GM23338 (cell line): ENCODE results near the gene SPATA13. TPM values are rescaled to one million over a fixed set of nuclear protein-coding genes. Genes with fewer than 3 reads are reported as not detected.

Experiments
- ATAC-seq: fragments of 200-7000 bp; cut with Tn5 transposase; 3 replicates; pipeline ENCODE4 v1.9.1; 2020
- DNase-seq: peaks from one replicate; pipeline ENCODE4 v3.0.0-alpha.2; 2015; ENCODE audit warnings: low spot score
- H2AFZ ChIP-seq: fragments of 200-600 bp; sonication (generic); 2 replicates; pipeline ENCODE4 v1.8.0; 2016; ENCODE audit warnings: antibody characterized with exemption, mild to moderate bottlenecking, moderate library complexity
- H3F3A ChIP-seq: fragments of 200-600 bp; sonication (generic); replicated peaks from 2 replicates; pipeline ENCODE4 v1.8.0; 2017; ENCODE audit warnings: antibody characterized with exemption, mixed run types, low read depth
- H3K27ac ChIP-seq: fragments of 200-600 bp; sonication (generic); 2 replicates; pipeline ENCODE4 v1.6.1; 2016; ENCODE audit warnings: low read depth
- H3K27me3 ChIP-seq: fragments of 200-600 bp; sonication (generic); 2 replicates; pipeline ENCODE4 v1.8.0; 2016; ENCODE audit warnings: mild to moderate bottlenecking, mixed run types, moderate library complexity; ENCODE audit not compliant: insufficient read depth
- H3K36me3 ChIP-seq: fragments of 200-600 bp; sonication (generic); 2 replicates; pipeline ENCODE4 v1.8.0; 2016; ENCODE audit warnings: mild to moderate bottlenecking; ENCODE audit not compliant: insufficient read depth
- H3K4me1 ChIP-seq: fragments of 200-600 bp; sonication (generic); 2 replicates; pipeline ENCODE4 v1.8.0; 2016; ENCODE audit warnings: mild to moderate bottlenecking, moderate library complexity; ENCODE audit not compliant: insufficient read depth
- H3K4me2 ChIP-seq: fragments of 200-600 bp; sonication (generic); 2 replicates; pipeline ENCODE4 v1.7.1; 2017; ENCODE audit warnings: mixed run types
- H3K4me3 ChIP-seq: fragments of 200-600 bp; sonication (generic); 2 replicates; pipeline ENCODE4 v1.6.1; 2016; ENCODE audit warnings: mixed run types
- H3K79me2 ChIP-seq: fragments of 200-600 bp; sonication (generic); replicated peaks from 2 replicates; pipeline ENCODE4 v1.8.0; 2017; ENCODE audit warnings: mild to moderate bottlenecking; ENCODE audit not compliant: insufficient read depth
- H3K9me2 ChIP-seq: fragments of 200-600 bp; sonication (generic); 2 replicates; pipeline ENCODE4 v1.8.0; 2017; ENCODE audit not compliant: insufficient read depth
- H4K20me1 ChIP-seq: fragments of 200-600 bp; sonication (generic); replicated peaks from 2 replicates; pipeline ENCODE4 v1.8.0; 2017; ENCODE audit warnings: mild to moderate bottlenecking; ENCODE audit not compliant: insufficient read depth
- H3K27ac Mint-ChIP-seq: 2 replicates; pipeline ENCODE4 v1.8.0; 2020; ENCODE audit warnings: inconsistent platforms, mild to moderate bottlenecking, moderate library complexity, mixed read lengths
- H3K27me3 Mint-ChIP-seq: 3 replicates; pipeline ENCODE4 v1.8.0; 2022; ENCODE audit warnings: low read depth, mild to moderate bottlenecking, moderate library complexity, mixed read lengths, inconsistent platforms; ENCODE audit not compliant: insufficient read depth, poor library complexity
- H3K36me3 Mint-ChIP-seq: 3 replicates; pipeline ENCODE4 v1.8.0; 2021; ENCODE audit warnings: low read depth, mild to moderate bottlenecking, inconsistent platforms, moderate library complexity, mixed read lengths
- H3K4me1 Mint-ChIP-seq: 3 replicates; pipeline ENCODE4 v1.8.0; 2020; ENCODE audit warnings: mild to moderate bottlenecking, inconsistent platforms, mixed read lengths
- H3K4me3 Mint-ChIP-seq: 3 replicates; pipeline ENCODE4 v1.8.0; 2021; ENCODE audit warnings: moderate library complexity, mild to moderate bottlenecking, inconsistent platforms, mixed read lengths
- H3K9me3 Mint-ChIP-seq: 3 replicates; pipeline ENCODE4 v1.8.0; 2020; ENCODE audit warnings: moderate library complexity, mild to moderate bottlenecking, inconsistent platforms, mixed read lengths
- CREB1 ChIP-seq: fragments of 250-450 bp; sonication (Bioruptor Pico); IDR thresholded peaks from 2 replicates; pipeline ENCODE4 v1.5.0; 2020; ENCODE audit warnings: low read depth, mild to moderate bottlenecking, moderate library complexity
- EZH2 ChIP-seq: fragments of 200-600 bp; sonication (generic); IDR thresholded peaks from one replicate; pipeline ENCODE4 v1.8.0; 2017; ENCODE audit warnings: antibody characterized with exemption, mild to moderate bottlenecking, low read depth; ENCODE audit not compliant: unreplicated experiment
- EZH2phosphoT487 ChIP-seq: fragments of 200-600 bp; sonication (generic); IDR thresholded peaks from one replicate; pipeline ENCODE4 v1.8.1; 2018; ENCODE audit warnings: antibody characterized with exemption; ENCODE audit not compliant: unreplicated experiment
- JUNB ChIP-seq: IDR thresholded peaks from one replicate; pipeline ENCODE4 v1.6.1; 2016; ENCODE audit warnings: antibody characterized with exemption; ENCODE audit not compliant: unreplicated experiment
- NANOG ChIP-seq: IDR thresholded peaks from 2 replicates; pipeline ENCODE4 v1.6.1; 2016; ENCODE audit warnings: antibody characterized with exemption, borderline replicate concordance
- POLR2AphosphoS5 ChIP-seq: IDR thresholded peaks from 2 replicates; pipeline ENCODE4 v1.6.1; 2016; ENCODE audit warnings: antibody characterized with exemption, low read depth
- STAT1 ChIP-seq: IDR thresholded peaks from one replicate; pipeline ENCODE4 v1.6.1; 2016; ENCODE audit warnings: antibody characterized with exemption; ENCODE audit not compliant: unreplicated experiment
- ZNF114 ChIP-seq: fragments of 250-450 bp; sonication (Bioruptor Pico); IDR thresholded peaks from 2 replicates; pipeline ENCODE4 v1.5.0; 2020; ENCODE audit warnings: mild to moderate bottlenecking, moderate library complexity
- ZNF331 ChIP-seq: fragments of 250-450 bp; sonication (Bioruptor Pico); IDR thresholded peaks from 2 replicates; pipeline ENCODE4 v1.5.0; 2020; ENCODE audit warnings: low read depth, mild to moderate bottlenecking, moderate library complexity
- polyA plus RNA-seq: library from polyadenylated mRNA; unstranded; fragments of >200 nt; fragmentation: Nextera tagmentation; extraction: Ambion mirVana; gene quantifications from 2 replicates; pipeline ENCODE4 v1.2.1, GENCODE V29; 2016
- total RNA-seq: library from RNA; depleted of rRNA; stranded (reverse); fragments of >200 nt; shearing (Covaris generic); gene quantifications from 2 replicates; pipeline ENCODE4 v1.2.3, GENCODE V29; 2014
- TF ChIP-seq, protein P1 (sequence below): fragments of 250-450 bp; sonication (Bioruptor Pico); IDR thresholded peaks from 2 replicates; pipeline ENCODE4 v1.5.0; 2020; ENCODE audit warnings: mild to moderate bottlenecking, moderate library complexity
- TF ChIP-seq, protein P2 (sequence below), 2 experiments: fragments of 200-600 bp in 1 of 2; sonication (generic) in 1 of 2; conservative IDR thresholded peaks; 2 replicates each; pipeline versions ENCODE4 v1.5.1 to v1.6.1; 2016 to 2017; ENCODE audit warnings: antibody characterized with exemption in 2 of 2, low read depth in 2 of 2, mild to moderate bottlenecking in 2 of 2, moderate library complexity in 1 of 2
- TF ChIP-seq, protein P3 (sequence below): IDR thresholded peaks from 2 replicates; pipeline ENCODE4 v1.6.1; 2016; ENCODE audit warnings: antibody characterized with exemption
- TF ChIP-seq, protein P4 (sequence below): IDR thresholded peaks from one replicate; pipeline ENCODE4 v1.6.1; 2018; ENCODE audit warnings: antibody characterized with exemption; ENCODE audit not compliant: unreplicated experiment

The SPATA13 gene
- total and polyA plus RNA-seq, 2 experiments from 2014 or later = 11.9 to 45.7 TPM

DNA sequence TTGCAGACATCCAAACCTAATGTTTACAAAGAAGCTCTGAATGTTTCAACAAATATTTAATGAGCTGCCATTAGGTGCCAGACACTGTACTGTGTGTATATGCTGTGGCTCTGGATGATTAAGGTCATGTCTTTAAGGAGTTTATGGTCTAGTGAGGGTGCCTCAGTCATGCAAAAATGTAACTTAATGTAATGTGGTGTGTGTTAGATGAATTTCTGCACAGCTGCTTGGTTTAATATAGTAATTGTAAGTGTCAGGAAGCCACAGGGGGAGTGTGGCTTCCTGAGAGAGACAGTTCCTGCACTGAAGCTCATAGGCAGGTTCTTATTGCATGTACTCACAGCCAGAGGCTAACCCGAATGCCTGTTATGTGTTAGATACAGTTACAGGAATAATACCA, 43.3 kb downstream of the SPATA13 start:
- H3K36me3 Mint-ChIP-seq = no peaks in the 10 kb centered on the region; the same call in 2 of the 3 replicates

More for the DNA sequence above, 43.3 kb downstream of the SPATA13 start:
- Histone ChIP-seq H3K9me2 (no peaks in the 10 kb centered on the region), H3K4me2 (no peak overlapping the region), H3K4me1 (peaks cover 18% of the 10 kb centered on the region; the same call in 1 of the 2 replicates), H3K27me3 (no peaks in the 10 kb centered on the region), H3F3A (no peaks in the 10 kb centered on the region), H4K20me1 (peaks cover 13% of the 10 kb centered on the region), H3K36me3 (no peaks in the 10 kb centered on the region), H3K27ac (no peak overlapping the region), H2AFZ (no peak overlapping the region), H3K79me2 (peaks cover 86% of the 10 kb centered on the region), H3K4me3 (no peak overlapping the region)
- H3K27ac Mint-ChIP-seq = no peak overlapping the region
- peaks cover 18% of the 10 kb centered on the region for H3K4me1 Mint-ChIP-seq
- no peak for ATAC-seq
- no peak for DNase-seq
- H3K27me3 Mint-ChIP-seq = no peaks in the 10 kb centered on the region
- no peak overlapping the region for H3K4me3 Mint-ChIP-seq
- H3K9me3 Mint-ChIP-seq = no peaks in the 10 kb centered on the region
- TF ChIP-seq EZH2phosphoT487 (no peak), ZNF331 (CRISPR knock-in tag) (no peak), JUNB (no peak), EZH2 (no peak), ZNF114 (no peak), NANOG (no peak), STAT1 (no peak), CREB1 (CRISPR knock-in tag) (no peak), POLR2AphosphoS5 (no peak)
- TF ChIP-seq, protein P1, sequence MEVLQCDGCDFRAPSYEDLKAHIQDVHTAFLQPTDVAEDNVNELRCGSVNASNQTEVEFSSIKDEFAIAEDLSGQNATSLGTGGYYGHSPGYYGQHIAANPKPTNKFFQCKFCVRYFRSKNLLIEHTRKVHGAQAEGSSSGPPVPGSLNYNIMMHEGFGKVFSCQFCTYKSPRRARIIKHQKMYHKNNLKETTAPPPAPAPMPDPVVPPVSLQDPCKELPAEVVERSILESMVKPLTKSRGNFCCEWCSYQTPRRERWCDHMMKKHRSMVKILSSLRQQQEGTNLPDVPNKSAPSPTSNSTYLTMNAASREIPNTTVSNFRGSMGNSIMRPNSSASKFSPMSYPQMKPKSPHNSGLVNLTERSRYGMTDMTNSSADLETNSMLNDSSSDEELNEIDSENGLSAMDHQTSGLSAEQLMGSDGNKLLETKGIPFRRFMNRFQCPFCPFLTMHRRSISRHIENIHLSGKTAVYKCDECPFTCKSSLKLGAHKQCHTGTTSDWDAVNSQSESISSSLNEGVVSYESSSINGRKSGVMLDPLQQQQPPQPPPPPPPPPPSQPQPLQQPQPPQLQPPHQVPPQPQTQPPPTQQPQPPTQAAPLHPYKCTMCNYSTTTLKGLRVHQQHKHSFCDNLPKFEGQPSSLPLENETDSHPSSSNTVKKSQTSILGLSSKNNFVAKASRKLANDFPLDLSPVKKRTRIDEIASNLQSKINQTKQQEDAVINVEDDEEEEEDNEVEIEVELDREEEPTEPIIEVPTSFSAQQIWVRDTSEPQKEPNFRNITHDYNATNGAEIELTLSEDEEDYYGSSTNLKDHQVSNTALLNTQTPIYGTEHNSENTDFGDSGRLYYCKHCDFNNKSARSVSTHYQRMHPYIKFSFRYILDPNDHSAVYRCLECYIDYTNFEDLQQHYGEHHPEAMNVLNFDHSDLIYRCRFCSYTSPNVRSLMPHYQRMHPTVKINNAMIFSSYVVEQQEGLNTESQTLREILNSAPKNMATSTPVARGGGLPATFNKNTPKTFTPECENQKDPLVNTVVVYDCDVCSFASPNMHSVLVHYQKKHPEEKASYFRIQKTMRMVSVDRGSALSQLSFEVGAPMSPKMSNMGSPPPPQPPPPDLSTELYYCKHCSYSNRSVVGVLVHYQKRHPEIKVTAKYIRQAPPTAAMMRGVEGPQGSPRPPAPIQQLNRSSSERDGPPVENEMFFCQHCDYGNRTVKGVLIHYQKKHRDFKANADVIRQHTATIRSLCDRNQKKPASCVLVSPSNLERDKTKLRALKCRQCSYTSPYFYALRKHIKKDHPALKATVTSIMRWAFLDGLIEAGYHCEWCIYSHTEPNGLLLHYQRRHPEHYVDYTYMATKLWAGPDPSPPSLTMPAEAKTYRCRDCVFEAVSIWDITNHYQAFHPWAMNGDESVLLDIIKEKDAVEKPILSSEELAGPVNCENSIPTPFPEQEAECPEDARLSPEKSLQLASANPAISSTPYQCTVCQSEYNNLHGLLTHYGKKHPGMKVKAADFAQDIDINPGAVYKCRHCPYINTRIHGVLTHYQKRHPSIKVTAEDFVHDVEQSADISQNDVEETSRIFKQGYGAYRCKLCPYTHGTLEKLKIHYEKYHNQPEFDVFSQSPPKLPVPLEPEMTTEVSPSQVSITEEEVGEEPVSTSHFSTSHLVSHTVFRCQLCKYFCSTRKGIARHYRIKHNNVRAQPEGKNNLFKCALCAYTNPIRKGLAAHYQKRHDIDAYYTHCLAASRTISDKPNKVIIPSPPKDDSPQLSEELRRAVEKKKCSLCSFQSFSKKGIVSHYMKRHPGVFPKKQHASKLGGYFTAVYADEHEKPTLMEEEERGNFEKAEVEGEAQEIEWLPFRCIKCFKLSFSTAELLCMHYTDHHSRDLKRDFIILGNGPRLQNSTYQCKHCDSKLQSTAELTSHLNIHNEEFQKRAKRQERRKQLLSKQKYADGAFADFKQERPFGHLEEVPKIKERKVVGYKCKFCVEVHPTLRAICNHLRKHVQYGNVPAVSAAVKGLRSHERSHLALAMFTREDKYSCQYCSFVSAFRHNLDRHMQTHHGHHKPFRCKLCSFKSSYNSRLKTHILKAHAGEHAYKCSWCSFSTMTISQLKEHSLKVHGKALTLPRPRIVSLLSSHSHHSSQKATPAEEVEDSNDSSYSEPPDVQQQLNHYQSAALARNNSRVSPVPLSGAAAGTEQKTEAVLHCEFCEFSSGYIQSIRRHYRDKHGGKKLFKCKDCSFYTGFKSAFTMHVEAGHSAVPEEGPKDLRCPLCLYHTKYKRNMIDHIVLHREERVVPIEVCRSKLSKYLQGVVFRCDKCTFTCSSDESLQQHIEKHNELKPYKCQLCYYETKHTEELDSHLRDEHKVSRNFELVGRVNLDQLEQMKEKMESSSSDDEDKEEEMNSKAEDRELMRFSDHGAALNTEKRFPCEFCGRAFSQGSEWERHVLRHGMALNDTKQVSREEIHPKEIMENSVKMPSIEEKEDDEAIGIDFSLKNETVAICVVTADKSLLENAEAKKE (CRISPR knock-in tag) = no peak
- TF ChIP-seq, protein P2, sequence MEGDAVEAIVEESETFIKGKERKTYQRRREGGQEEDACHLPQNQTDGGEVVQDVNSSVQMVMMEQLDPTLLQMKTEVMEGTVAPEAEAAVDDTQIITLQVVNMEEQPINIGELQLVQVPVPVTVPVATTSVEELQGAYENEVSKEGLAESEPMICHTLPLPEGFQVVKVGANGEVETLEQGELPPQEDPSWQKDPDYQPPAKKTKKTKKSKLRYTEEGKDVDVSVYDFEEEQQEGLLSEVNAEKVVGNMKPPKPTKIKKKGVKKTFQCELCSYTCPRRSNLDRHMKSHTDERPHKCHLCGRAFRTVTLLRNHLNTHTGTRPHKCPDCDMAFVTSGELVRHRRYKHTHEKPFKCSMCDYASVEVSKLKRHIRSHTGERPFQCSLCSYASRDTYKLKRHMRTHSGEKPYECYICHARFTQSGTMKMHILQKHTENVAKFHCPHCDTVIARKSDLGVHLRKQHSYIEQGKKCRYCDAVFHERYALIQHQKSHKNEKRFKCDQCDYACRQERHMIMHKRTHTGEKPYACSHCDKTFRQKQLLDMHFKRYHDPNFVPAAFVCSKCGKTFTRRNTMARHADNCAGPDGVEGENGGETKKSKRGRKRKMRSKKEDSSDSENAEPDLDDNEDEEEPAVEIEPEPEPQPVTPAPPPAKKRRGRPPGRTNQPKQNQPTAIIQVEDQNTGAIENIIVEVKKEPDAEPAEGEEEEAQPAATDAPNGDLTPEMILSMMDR (conservative IDR thresholded peaks at IDR 0.05; ENCODE audit: low read depth in 2 of 2) = no peak
- TF ChIP-seq, protein P3, sequence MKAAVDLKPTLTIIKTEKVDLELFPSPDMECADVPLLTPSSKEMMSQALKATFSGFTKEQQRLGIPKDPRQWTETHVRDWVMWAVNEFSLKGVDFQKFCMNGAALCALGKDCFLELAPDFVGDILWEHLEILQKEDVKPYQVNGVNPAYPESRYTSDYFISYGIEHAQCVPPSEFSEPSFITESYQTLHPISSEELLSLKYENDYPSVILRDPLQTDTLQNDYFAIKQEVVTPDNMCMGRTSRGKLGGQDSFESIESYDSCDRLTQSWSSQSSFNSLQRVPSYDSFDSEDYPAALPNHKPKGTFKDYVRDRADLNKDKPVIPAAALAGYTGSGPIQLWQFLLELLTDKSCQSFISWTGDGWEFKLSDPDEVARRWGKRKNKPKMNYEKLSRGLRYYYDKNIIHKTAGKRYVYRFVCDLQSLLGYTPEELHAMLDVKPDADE = no peak
- TF ChIP-seq, protein P4, sequence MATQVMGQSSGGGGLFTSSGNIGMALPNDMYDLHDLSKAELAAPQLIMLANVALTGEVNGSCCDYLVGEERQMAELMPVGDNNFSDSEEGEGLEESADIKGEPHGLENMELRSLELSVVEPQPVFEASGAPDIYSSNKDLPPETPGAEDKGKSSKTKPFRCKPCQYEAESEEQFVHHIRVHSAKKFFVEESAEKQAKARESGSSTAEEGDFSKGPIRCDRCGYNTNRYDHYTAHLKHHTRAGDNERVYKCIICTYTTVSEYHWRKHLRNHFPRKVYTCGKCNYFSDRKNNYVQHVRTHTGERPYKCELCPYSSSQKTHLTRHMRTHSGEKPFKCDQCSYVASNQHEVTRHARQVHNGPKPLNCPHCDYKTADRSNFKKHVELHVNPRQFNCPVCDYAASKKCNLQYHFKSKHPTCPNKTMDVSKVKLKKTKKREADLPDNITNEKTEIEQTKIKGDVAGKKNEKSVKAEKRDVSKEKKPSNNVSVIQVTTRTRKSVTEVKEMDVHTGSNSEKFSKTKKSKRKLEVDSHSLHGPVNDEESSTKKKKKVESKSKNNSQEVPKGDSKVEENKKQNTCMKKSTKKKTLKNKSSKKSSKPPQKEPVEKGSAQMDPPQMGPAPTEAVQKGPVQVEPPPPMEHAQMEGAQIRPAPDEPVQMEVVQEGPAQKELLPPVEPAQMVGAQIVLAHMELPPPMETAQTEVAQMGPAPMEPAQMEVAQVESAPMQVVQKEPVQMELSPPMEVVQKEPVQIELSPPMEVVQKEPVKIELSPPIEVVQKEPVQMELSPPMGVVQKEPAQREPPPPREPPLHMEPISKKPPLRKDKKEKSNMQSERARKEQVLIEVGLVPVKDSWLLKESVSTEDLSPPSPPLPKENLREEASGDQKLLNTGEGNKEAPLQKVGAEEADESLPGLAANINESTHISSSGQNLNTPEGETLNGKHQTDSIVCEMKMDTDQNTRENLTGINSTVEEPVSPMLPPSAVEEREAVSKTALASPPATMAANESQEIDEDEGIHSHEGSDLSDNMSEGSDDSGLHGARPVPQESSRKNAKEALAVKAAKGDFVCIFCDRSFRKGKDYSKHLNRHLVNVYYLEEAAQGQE = no peak
